Retinal pigment epithelial cell (primary cell): ENCODE data around the gene MISP3.

ENCODE experiments used
- DNase-seq: peaks from one replicate; pipeline ENCODE4 v3.0.0-alpha.2; 2010; ENCODE audit warnings: low read depth
- H3K4me3 ChIP-seq: 2 replicates; pipeline ENCODE4 v1.5.1; 2011; ENCODE audit warnings: mild to moderate bottlenecking, low read length, control low read depth, moderate library complexity
- CTCF ChIP-seq: conservative IDR thresholded peaks from 2 replicates; pipeline ENCODE4 v1.5.1; 2011; ENCODE audit warnings: low read depth, low read length, control low read depth, inconsistent platforms

The MISP3 gene

GRCh38 chr19:14118165-14119051, 45.8 kb downstream of the MISP3 start:
- DNase-seq: peak; percentile 9
- TF ChIP-seq CTCF: no peak
- peak overlapping the region; percentile 48 for H3K4me3 ChIP-seq

- DNase-seq: no peak
- peak overlapping the region; percentile 48 for H3K4me3 ChIP-seq
- TF ChIP-seq CTCF: no peak
Observed at GRCh38 chr19:14119146-14119545, 46.6 kb downstream of the MISP3 start.

- DNase-seq: no peak
- no peak overlapping the region for H3K4me3 ChIP-seq
- TF ChIP-seq CTCF: no peak
Observed at GRCh38 chr19:14119644-14120496, 47.3 kb downstream of the MISP3 start.

DNA sequence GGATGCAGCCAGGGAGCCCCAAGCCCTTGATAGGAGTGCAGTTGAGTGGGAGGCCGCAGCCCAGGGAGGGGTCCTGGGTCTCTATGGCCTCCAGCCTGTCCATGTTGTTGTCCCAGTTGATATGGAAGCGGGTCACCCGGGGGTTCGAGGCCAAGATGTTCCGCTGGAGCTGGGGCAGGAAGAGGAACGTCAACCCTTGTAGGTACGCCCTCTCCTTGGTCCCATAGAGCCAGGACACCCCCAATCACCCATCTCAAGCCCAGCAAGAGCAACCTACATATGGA, 47.9 kb downstream of the MISP3 start:
- no peak for DNase-seq
- TF ChIP-seq CTCF: no peak
- H3K4me3 ChIP-seq: no peak overlapping the region

- TF ChIP-seq CTCF: no peak
- DNase-seq: no peak
- no peak overlapping the region for H3K4me3 ChIP-seq
Observed at GRCh38 chr19:14122924-14123323, 50.3 kb downstream of the MISP3 start.
